PC-9 (cell line): ENCODE results near the gene LSM3.
A peak's percentile ranks its signal among the peaks of the same experiment; 100 is the strongest.

ENCODE experiments used
- EZH2 ChIP-seq: fragments of 200-600 bp; sonication (generic); IDR thresholded peaks from 2 replicates; pipeline ENCODE4 v1.8.0; 2017; ENCODE audit warnings: antibody characterized with exemption, low read depth
- TF ChIP-seq, protein P1 (sequence below): fragments of 200-600 bp; sonication (generic); conservative IDR thresholded peaks from 2 replicates; pipeline ENCODE4 v1.6.1; 2017; ENCODE audit warnings: mixed run types, antibody characterized with exemption, mild to moderate bottlenecking, moderate library complexity

DNA sequence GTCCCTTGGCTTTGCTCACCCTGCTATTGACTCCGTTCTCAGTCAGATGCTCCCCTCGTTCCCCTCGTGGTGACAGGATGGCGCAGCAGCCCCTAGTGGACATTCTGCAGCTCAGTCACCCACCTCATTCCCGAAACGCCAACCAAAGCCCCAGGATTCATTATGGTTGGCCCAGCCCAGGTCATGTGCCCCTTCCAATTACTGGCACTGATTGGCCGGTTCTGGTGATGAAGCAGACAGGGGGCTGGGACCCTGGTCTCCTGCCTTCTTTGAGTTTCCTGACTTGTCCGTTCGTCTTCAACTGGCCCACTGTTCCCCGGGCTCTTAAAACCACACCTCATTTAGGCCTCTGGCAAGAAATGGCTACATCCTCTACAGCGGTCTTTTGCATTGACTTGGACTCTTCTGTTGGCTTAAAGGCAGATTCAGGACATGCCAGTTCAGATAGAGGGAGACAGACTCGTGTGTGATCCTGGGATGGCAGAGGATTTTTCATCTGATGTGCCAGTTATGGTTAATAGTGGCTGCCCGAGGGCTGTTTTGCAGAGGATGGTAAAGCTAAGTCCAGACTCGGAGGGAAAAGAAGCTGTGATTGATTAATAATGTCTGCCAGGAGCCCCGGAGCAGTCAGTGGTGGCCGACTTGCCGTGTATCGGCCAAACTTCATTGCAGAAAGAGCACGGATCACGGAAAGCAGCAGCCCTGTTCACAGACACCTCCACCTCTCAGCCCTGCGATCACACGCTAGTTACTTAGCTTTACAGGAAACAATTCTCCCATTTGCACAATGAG, 37.8 kb downstream of the LSM3 start:
- TF ChIP-seq, protein P1, sequence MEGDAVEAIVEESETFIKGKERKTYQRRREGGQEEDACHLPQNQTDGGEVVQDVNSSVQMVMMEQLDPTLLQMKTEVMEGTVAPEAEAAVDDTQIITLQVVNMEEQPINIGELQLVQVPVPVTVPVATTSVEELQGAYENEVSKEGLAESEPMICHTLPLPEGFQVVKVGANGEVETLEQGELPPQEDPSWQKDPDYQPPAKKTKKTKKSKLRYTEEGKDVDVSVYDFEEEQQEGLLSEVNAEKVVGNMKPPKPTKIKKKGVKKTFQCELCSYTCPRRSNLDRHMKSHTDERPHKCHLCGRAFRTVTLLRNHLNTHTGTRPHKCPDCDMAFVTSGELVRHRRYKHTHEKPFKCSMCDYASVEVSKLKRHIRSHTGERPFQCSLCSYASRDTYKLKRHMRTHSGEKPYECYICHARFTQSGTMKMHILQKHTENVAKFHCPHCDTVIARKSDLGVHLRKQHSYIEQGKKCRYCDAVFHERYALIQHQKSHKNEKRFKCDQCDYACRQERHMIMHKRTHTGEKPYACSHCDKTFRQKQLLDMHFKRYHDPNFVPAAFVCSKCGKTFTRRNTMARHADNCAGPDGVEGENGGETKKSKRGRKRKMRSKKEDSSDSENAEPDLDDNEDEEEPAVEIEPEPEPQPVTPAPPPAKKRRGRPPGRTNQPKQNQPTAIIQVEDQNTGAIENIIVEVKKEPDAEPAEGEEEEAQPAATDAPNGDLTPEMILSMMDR, result peak; percentile 37; the same call in 1 of the 2 replicates
- no peak for TF ChIP-seq EZH2
